Parathyroid adenoma (tissue), 2 donors: ENCODE measurements around the gene DIAPH1.

ENCODE experiments used
- H2AFZ ChIP-seq: fragments of 300-600 bp; sonication (generic); one replicate; pipeline ENCODE4 v1.7.0; 2017; ENCODE audit warnings: antibody characterized with exemption, mild to moderate bottlenecking
- H3K27ac ChIP-seq: fragments of 300-600 bp; sonication (generic); one replicate; pipeline ENCODE4 v1.7.0; 2017
- H3K27me3 ChIP-seq: fragments of 300-600 bp; sonication (generic); one replicate; pipeline ENCODE4 v1.7.0; 2017; ENCODE audit warnings: low read length; ENCODE audit not compliant: control insufficient read depth, insufficient read depth
- H3K36me3 ChIP-seq: fragments of 300-600 bp; sonication (generic); one replicate; pipeline ENCODE4 v1.7.0; 2017; ENCODE audit warnings: low read length; ENCODE audit not compliant: control insufficient read depth, insufficient read depth
- H3K4me1 ChIP-seq: fragments of 300-600 bp; sonication (generic); one replicate; pipeline ENCODE4 v1.7.0; 2017; ENCODE audit warnings: control low read depth
- H3K4me2 ChIP-seq: fragments of 300-600 bp; sonication (generic); one replicate; pipeline ENCODE4 v1.7.0; 2017; ENCODE audit warnings: low read length
- H3K4me3 ChIP-seq: fragments of 300-600 bp; sonication (generic); one replicate; pipeline ENCODE4 v1.7.0; 2017; ENCODE audit warnings: low read depth, low read length
- H3K79me2 ChIP-seq: fragments of 300-600 bp; sonication (generic); one replicate; pipeline ENCODE4 v1.7.0; 2017; ENCODE audit warnings: control low read depth
- H3K9ac ChIP-seq: fragments of 300-600 bp; sonication (generic); one replicate; pipeline ENCODE4 v1.7.0; 2017; ENCODE audit warnings: mild to moderate bottlenecking
- H3K9me3 ChIP-seq: fragments of 300-600 bp; sonication (generic); one replicate; pipeline ENCODE4 v1.7.0; 2017; ENCODE audit warnings: low read length; ENCODE audit not compliant: control insufficient read depth
- TF ChIP-seq, protein P1 (sequence below): fragments of 300-600 bp; sonication (generic); IDR thresholded peaks from one replicate; pipeline ENCODE4 v1.7.0; 2017; ENCODE audit warnings: antibody characterized with exemption, mild to moderate bottlenecking
- donor health status: primary hyperparathyroidism.

Gene DIAPH1

DNA sequence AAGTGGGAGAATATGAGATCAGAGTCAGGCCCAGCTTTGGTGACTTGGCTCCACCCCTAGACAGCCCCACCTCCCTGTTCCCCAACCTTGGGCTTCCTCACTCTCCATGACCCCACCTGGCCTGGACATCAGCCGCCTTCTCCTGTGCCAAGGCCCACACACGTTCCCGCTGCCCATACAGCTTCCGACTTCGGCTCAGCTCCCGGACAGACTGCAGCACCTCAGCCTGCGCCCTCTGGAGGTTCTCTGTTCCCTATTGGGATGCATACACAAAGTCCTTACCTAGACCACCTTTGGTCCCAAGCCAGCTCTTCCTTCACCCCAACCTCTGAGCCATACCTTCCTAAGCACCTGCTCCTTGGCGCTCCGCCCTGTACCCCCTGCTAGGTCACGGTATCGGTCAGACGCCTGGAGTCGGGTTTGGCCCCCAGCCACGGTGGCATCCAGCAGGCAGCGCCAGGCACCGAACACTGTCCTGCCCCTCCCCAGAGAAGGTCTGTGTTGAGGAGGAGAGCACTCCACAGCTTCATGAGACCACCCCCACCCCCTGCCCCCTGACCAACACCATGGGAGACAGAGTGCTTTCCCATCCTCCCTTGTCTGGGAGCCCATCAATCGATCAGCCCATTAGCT is 30.4 kb upstream of the DIAPH1 start:
- no peaks in the 10 kb centered on the region for H3K36me3 ChIP-seq
- peaks cover 2% of the 10 kb centered on the region for H3K79me2 ChIP-seq
- no peaks in the 10 kb centered on the region for H3K27me3 ChIP-seq
- TF ChIP-seq, protein P1, sequence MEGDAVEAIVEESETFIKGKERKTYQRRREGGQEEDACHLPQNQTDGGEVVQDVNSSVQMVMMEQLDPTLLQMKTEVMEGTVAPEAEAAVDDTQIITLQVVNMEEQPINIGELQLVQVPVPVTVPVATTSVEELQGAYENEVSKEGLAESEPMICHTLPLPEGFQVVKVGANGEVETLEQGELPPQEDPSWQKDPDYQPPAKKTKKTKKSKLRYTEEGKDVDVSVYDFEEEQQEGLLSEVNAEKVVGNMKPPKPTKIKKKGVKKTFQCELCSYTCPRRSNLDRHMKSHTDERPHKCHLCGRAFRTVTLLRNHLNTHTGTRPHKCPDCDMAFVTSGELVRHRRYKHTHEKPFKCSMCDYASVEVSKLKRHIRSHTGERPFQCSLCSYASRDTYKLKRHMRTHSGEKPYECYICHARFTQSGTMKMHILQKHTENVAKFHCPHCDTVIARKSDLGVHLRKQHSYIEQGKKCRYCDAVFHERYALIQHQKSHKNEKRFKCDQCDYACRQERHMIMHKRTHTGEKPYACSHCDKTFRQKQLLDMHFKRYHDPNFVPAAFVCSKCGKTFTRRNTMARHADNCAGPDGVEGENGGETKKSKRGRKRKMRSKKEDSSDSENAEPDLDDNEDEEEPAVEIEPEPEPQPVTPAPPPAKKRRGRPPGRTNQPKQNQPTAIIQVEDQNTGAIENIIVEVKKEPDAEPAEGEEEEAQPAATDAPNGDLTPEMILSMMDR = peak; percentile 38
- H3K4me1 ChIP-seq = peaks cover 20% of the 10 kb centered on the region
- H3K4me3 ChIP-seq = peak overlapping the region; percentile 67
- peak overlapping the region; percentile 96 for H3K4me2 ChIP-seq
- peak overlapping the region; percentile 77 for H3K27ac ChIP-seq
- peak overlapping the region; percentile 6 for H2AFZ ChIP-seq
- no peak overlapping the region for H3K9ac ChIP-seq
- no peaks in the 10 kb centered on the region for H3K9me3 ChIP-seq

DNA sequence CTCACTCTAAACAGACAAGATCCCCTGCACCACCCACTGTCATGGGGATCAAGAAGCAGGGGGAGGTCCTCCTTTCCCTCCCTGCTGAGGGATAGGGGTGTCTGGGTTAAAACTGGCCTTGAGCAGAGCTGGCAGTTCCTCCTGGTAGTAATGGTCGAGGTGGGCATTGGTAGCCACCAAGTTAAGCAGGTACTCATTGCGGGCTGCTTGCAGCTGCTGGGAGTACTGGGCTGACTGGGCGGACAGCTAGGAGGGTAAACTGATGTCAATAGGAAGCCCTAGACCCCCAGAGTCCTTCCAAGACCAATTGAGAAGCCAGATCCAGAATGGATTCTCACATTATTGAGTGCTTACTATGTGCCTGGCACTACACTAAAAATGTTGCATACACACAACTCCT is 29.1 kb upstream of the DIAPH1 start:
- H3K27ac ChIP-seq = no peak overlapping the region
- TF ChIP-seq, protein P1 = no peak
- H3K36me3 ChIP-seq = no peaks in the 10 kb centered on the region
- no peaks in the 10 kb centered on the region for H3K27me3 ChIP-seq
- no peaks in the 10 kb centered on the region for H3K9me3 ChIP-seq
- H2AFZ ChIP-seq = no peak overlapping the region
- no peak overlapping the region for H3K4me2 ChIP-seq
- H3K79me2 ChIP-seq = peaks cover 2% of the 10 kb centered on the region
- no peak overlapping the region for H3K9ac ChIP-seq
- H3K4me1 ChIP-seq = peaks cover 20% of the 10 kb centered on the region
- no peak overlapping the region for H3K4me3 ChIP-seq

DNA sequence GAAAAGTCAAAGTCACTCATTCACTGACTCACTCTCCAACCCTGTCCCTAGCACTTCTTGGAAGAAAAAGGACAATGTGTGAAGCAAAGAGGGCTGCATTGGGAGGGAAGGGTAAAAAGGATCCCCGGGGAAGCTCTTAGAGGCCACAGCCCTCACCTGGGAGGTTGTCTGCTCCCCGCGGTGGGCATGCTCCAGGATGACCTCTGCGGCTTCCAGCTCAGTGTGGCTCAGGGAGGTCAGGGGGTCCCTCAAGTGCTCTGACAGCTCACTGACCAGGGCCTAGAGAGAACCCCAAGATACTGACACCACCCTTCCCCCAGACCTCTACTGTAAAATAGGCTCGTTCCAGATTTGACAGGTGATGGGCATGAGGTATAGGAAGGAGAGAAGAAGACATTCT is 28.4 kb upstream of the DIAPH1 start:
- H3K9ac ChIP-seq = no peak overlapping the region
- peaks cover 2% of the 10 kb centered on the region for H3K79me2 ChIP-seq
- TF ChIP-seq, protein P1 = no peak
- H2AFZ ChIP-seq = no peak overlapping the region
- no peak overlapping the region for H3K27ac ChIP-seq
- no peaks in the 10 kb centered on the region for H3K9me3 ChIP-seq
- H3K4me3 ChIP-seq = no peak overlapping the region
- H3K27me3 ChIP-seq = no peaks in the 10 kb centered on the region
- no peak overlapping the region for H3K4me2 ChIP-seq
- H3K4me1 ChIP-seq = peaks cover 20% of the 10 kb centered on the region
- H3K36me3 ChIP-seq = no peaks in the 10 kb centered on the region

DNA sequence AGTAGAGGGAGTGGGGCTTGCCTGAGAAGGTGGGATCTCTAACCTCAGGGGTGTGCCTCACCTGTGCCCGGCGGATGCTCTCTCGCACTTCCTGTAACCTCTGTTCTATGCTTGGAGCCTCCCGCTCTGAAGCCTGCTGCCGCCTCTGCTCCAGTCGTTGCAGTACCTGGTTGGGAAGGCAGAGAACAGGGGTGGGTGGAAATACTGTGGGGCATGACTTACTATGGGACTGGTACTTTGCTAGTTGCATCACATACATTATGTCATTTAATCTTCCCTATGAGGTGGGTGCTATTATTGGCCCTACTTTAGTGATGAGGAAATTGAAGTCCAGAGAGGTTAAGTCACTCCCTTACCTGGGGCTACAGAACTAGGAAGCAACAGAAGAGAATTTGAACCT is 27.2 kb upstream of the DIAPH1 start:
- Histone ChIP-seq H3K36me3 (no peaks in the 10 kb centered on the region), H3K27ac (no peak overlapping the region), H3K9me3 (no peaks in the 10 kb centered on the region), H3K9ac (no peak overlapping the region), H3K4me2 (no peak overlapping the region), H3K4me1 (peaks cover 20% of the 10 kb centered on the region), H3K27me3 (no peaks in the 10 kb centered on the region), H3K4me3 (no peak overlapping the region), H2AFZ (no peak overlapping the region), H3K79me2 (peaks cover 2% of the 10 kb centered on the region)
- TF ChIP-seq, protein P1 = no peak

DNA sequence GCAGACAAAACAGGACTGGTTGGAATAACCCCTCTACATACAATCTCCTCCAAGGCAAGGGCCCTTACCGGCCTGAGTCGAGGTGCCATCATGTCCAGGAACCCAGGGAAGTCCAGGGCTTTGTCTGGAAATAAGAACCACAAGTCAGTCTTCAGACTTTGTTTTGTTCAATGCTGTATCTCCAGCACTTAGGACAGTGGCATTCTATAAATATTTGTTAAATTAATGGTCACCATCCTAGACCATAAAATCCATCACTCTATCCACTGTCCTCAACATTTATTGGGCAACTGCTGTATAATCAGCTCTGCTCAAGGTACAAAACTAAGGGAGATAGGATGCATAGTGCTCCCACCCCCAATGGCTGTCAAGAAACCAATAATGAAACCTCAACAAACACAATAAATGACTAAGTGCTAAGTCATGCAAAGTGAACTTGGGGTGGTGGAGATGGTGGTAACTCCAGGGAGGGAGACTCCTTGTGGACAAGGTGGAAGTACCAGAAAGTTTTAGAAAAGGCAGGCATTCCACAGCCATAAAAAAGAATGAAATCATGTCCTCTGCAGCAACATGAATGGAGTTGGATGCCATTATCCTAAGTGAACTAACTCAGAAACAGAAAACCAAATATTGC is 23.0 kb upstream of the DIAPH1 start:
- H3K27ac ChIP-seq = no peak overlapping the region
- no peaks in the 10 kb centered on the region for H3K79me2 ChIP-seq
- no peak overlapping the region for H3K4me2 ChIP-seq
- no peaks in the 10 kb centered on the region for H3K36me3 ChIP-seq
- H2AFZ ChIP-seq = no peak overlapping the region
- no peaks in the 10 kb centered on the region for H3K9me3 ChIP-seq
- H3K9ac ChIP-seq = no peak overlapping the region
- H3K27me3 ChIP-seq = no peaks in the 10 kb centered on the region
- H3K4me1 ChIP-seq = no peaks in the 10 kb centered on the region
- TF ChIP-seq, protein P1 = no peak
- no peak overlapping the region for H3K4me3 ChIP-seq
